Measurements from ENCODE around the gene GALNT17. TPM values are rescaled to one million over a fixed set of nuclear protein-coding genes. Genes with fewer than 3 reads are reported as not detected.
"Not testable (repeated sequence)": the region's sequence is repeated elsewhere in the genome, so short reads cannot be mapped to it uniquely, and the experiment has no call there.

GALNT17 gene
- total RNA-seq, 2 donors from 2014 or later = not detected

- ATAC-seq (no peak), DNase-seq (no peak)
- H3K9me3 ChIP-seq (ENCODE audit: control insufficient read depth, low read length, poor library complexity, severe bottlenecking) = no peaks in the 10 kb centered on the region
- Mint-ChIP-seq H3K27ac (no peak overlapping the region), H3K27me3 (no peaks in the 10 kb centered on the region), H3K4me1 (no peaks in the 10 kb centered on the region), H3K36me3 (ENCODE audit: low read depth) (no peaks in the 10 kb centered on the region), H3K4me3 (no peak overlapping the region)
These were observed 129.1 kb downstream of the GALNT17 start for GRCh38 chr7:71261066-71261465.

- not testable (repeated sequence) for H3K4me1 Mint-ChIP-seq; H3K27ac Mint-ChIP-seq; ATAC-seq; H3K36me3 Mint-ChIP-seq (ENCODE audit: low read depth); H3K9me3 ChIP-seq (ENCODE audit: control insufficient read depth, low read length, poor library complexity, severe bottlenecking); H3K27me3 Mint-ChIP-seq; H3K4me3 Mint-ChIP-seq; DNase-seq
These were observed 130.9 kb downstream of the GALNT17 start for GRCh38 chr7:71262834-71263233.

GRCh38 chr7:71264005-71264404 lies 132.1 kb downstream of the GALNT17 start:
- H3K27me3 Mint-ChIP-seq = no peaks in the 10 kb centered on the region
- no peaks in the 10 kb centered on the region for H3K4me1 Mint-ChIP-seq
- ATAC-seq = no peak
- H3K27ac Mint-ChIP-seq = no peak overlapping the region
- DNase-seq = no peak
- no peak overlapping the region for H3K4me3 Mint-ChIP-seq
- no peaks in the 10 kb centered on the region for H3K9me3 ChIP-seq (ENCODE audit: control insufficient read depth, low read length, poor library complexity, severe bottlenecking)
- H3K36me3 Mint-ChIP-seq (ENCODE audit: low read depth) = no peaks in the 10 kb centered on the region

- no peaks in the 10 kb centered on the region for H3K4me1 Mint-ChIP-seq
- H3K27ac Mint-ChIP-seq = no peak overlapping the region
- DNase-seq (no peak), ATAC-seq (no peak)
- H3K27me3 Mint-ChIP-seq = no peaks in the 10 kb centered on the region
- no peaks in the 10 kb centered on the region for H3K36me3 Mint-ChIP-seq (ENCODE audit: low read depth)
- no peaks in the 10 kb centered on the region for H3K9me3 ChIP-seq (ENCODE audit: control insufficient read depth, low read length, poor library complexity, severe bottlenecking)
- no peak overlapping the region for H3K4me3 Mint-ChIP-seq
These were observed 135.0 kb downstream of the GALNT17 start for GRCh38 chr7:71266912-71267311.

GRCh38 chr7:71267734-71268469 lies 136.0 kb downstream of the GALNT17 start:
- Mint-ChIP-seq H3K4me3 (no peak overlapping the region), H3K27me3 (no peaks in the 10 kb centered on the region)

GRCh38 chr7:71270558-71270957 lies 138.6 kb downstream of the GALNT17 start:
- no peaks in the 10 kb centered on the region for H3K9me3 ChIP-seq (ENCODE audit: control insufficient read depth, low read length, poor library complexity, severe bottlenecking)
- Mint-ChIP-seq H3K4me1 (no peaks in the 10 kb centered on the region), H3K27ac (no peak overlapping the region), H3K27me3 (no peaks in the 10 kb centered on the region), H3K4me3 (no peak overlapping the region), H3K36me3 (ENCODE audit: low read depth) (no peaks in the 10 kb centered on the region)
- DNase-seq = no peak
- ATAC-seq = no peak

More at GRCh38 chr7:71267734-71268469, 136.0 kb downstream of the GALNT17 start:
- no peak for ATAC-seq
- Mint-ChIP-seq H3K27ac (no peak overlapping the region), H3K4me1 (no peaks in the 10 kb centered on the region), H3K36me3 (ENCODE audit: low read depth) (no peaks in the 10 kb centered on the region)
- no peaks in the 10 kb centered on the region for H3K9me3 ChIP-seq (ENCODE audit: control insufficient read depth, low read length, poor library complexity, severe bottlenecking)
- no peak for DNase-seq

- no peaks in the 10 kb centered on the region for H3K27me3 Mint-ChIP-seq
- ATAC-seq (no peak), DNase-seq (no peak)
- H3K36me3 Mint-ChIP-seq (ENCODE audit: low read depth) = no peaks in the 10 kb centered on the region
- no peaks in the 10 kb centered on the region for H3K4me1 Mint-ChIP-seq
- H3K27ac Mint-ChIP-seq = no peak overlapping the region
- H3K4me3 Mint-ChIP-seq = no peak overlapping the region
- H3K9me3 ChIP-seq (ENCODE audit: control insufficient read depth, low read length, poor library complexity, severe bottlenecking) = no peaks in the 10 kb centered on the region
These were observed 139.3 kb downstream of the GALNT17 start for GRCh38 chr7:71271203-71271602.

- H3K27me3 Mint-ChIP-seq = no peaks in the 10 kb centered on the region
- H3K4me3 Mint-ChIP-seq = no peak overlapping the region
- no peaks in the 10 kb centered on the region for H3K9me3 ChIP-seq (ENCODE audit: control insufficient read depth, low read length, poor library complexity, severe bottlenecking)
- no peaks in the 10 kb centered on the region for H3K36me3 Mint-ChIP-seq (ENCODE audit: low read depth)
- no peak for DNase-seq
- no peak for ATAC-seq
- H3K4me1 Mint-ChIP-seq = no peaks in the 10 kb centered on the region
- no peak overlapping the region for H3K27ac Mint-ChIP-seq
These were observed 140.9 kb downstream of the GALNT17 start for GRCh38 chr7:71272509-71273490.

- H3K27ac Mint-ChIP-seq = no peak overlapping the region
These were observed 146.3 kb downstream of the GALNT17 start for GRCh38 chr7:71278257-71278656.

GRCh38 chr7:71281261-71281660 lies 149.3 kb downstream of the GALNT17 start:
- no peaks in the 10 kb centered on the region for H3K4me1 Mint-ChIP-seq
- no peaks in the 10 kb centered on the region for H3K27me3 Mint-ChIP-seq
- DNase-seq (no peak), ATAC-seq (no peak)
- no peaks in the 10 kb centered on the region for H3K36me3 Mint-ChIP-seq (ENCODE audit: low read depth)
- no peak overlapping the region for H3K27ac Mint-ChIP-seq
- no peaks in the 10 kb centered on the region for H3K9me3 ChIP-seq (ENCODE audit: control insufficient read depth, low read length, poor library complexity, severe bottlenecking)
- H3K4me3 Mint-ChIP-seq = no peak overlapping the region

More at GRCh38 chr7:71278257-71278656, 146.3 kb downstream of the GALNT17 start:
- H3K9me3 ChIP-seq (ENCODE audit: control insufficient read depth, low read length, poor library complexity, severe bottlenecking) = no peaks in the 10 kb centered on the region
- no peaks in the 10 kb centered on the region for H3K27me3 Mint-ChIP-seq
- no peaks in the 10 kb centered on the region for H3K4me1 Mint-ChIP-seq
- H3K36me3 Mint-ChIP-seq (ENCODE audit: low read depth) = no peaks in the 10 kb centered on the region
- DNase-seq = no peak
- no peak for ATAC-seq
- H3K4me3 Mint-ChIP-seq = no peak overlapping the region

GRCh38 chr7:71283802-71284201 lies 151.9 kb downstream of the GALNT17 start:
- Mint-ChIP-seq H3K27ac (no peak overlapping the region), H3K4me1 (no peaks in the 10 kb centered on the region), H3K4me3 (no peak overlapping the region), H3K36me3 (ENCODE audit: low read depth) (no peaks in the 10 kb centered on the region), H3K27me3 (no peaks in the 10 kb centered on the region)
- DNase-seq (no peak), ATAC-seq (no peak)
- H3K9me3 ChIP-seq (ENCODE audit: control insufficient read depth, low read length, poor library complexity, severe bottlenecking) = no peaks in the 10 kb centered on the region

GRCh38 chr7:71285571-71286145 lies 153.7 kb downstream of the GALNT17 start:
- Mint-ChIP-seq H3K36me3 (ENCODE audit: low read depth) (no peaks in the 10 kb centered on the region), H3K4me3 (no peak overlapping the region), H3K27ac (no peak overlapping the region), H3K27me3 (no peaks in the 10 kb centered on the region), H3K4me1 (no peaks in the 10 kb centered on the region)
- no peaks in the 10 kb centered on the region for H3K9me3 ChIP-seq (ENCODE audit: control insufficient read depth, low read length, poor library complexity, severe bottlenecking)
- DNase-seq = no peak
- ATAC-seq = no peak

GRCh38 chr7:71286336-71286735 lies 154.4 kb downstream of the GALNT17 start:
- H3K27ac Mint-ChIP-seq = no peak overlapping the region
- no peaks in the 10 kb centered on the region for H3K36me3 Mint-ChIP-seq (ENCODE audit: low read depth)
- H3K4me3 Mint-ChIP-seq = no peak overlapping the region
- ATAC-seq = no peak
- H3K9me3 ChIP-seq (ENCODE audit: control insufficient read depth, low read length, poor library complexity, severe bottlenecking) = no peaks in the 10 kb centered on the region
- H3K27me3 Mint-ChIP-seq = no peaks in the 10 kb centered on the region
- H3K4me1 Mint-ChIP-seq = no peaks in the 10 kb centered on the region
- DNase-seq = no peak
